C4-2B (cell line): ENCODE results near the gene EXD3.

Experiments
- H3K27ac ChIP-seq: fragments of 450-650 bp; 2 replicates; pipeline ENCODE4 v1.5.1; 2017
- CTCF ChIP-seq: fragments of 450-650 bp; conservative IDR thresholded peaks from 2 replicates; pipeline ENCODE4 v1.5.1; 2017; ENCODE audit warnings: mild to moderate bottlenecking
- ZFX ChIP-seq: fragments of 450-650 bp; IDR thresholded peaks from 2 replicates; pipeline ENCODE4 v1.6.1; 2017

EXD3 gene

GRCh38 chr9:137369911-137370764 is 52.8 kb downstream of the EXD3 start:
- TF ChIP-seq CTCF: no peak
- TF ChIP-seq ZFX: no peak
- H3K27ac ChIP-seq: no peak overlapping the region

GRCh38 chr9:137369061-137369787 is 53.7 kb downstream of the EXD3 start:
- no peak for TF ChIP-seq CTCF
- TF ChIP-seq ZFX: no peak
- H3K27ac ChIP-seq: no peak overlapping the region

GRCh38 chr9:137368431-137369035 is 54.4 kb downstream of the EXD3 start:
- H3K27ac ChIP-seq: no peak overlapping the region
- no peak for TF ChIP-seq ZFX
- no peak for TF ChIP-seq CTCF

GRCh38 chr9:137367506-137368430 is 55.2 kb downstream of the EXD3 start:
- H3K27ac ChIP-seq: no peak overlapping the region
- TF ChIP-seq ZFX: no peak
- no peak for TF ChIP-seq CTCF

GRCh38 chr9:137366891-137367381 is 56.0 kb downstream of the EXD3 start:
- no peak overlapping the region for H3K27ac ChIP-seq
- TF ChIP-seq ZFX: no peak
- TF ChIP-seq CTCF: no peak

- TF ChIP-seq ZFX (no peak), CTCF (no peak)
- H3K27ac ChIP-seq: no peak overlapping the region
Observed at GRCh38 chr9:137366445-137366810, 56.5 kb downstream of the EXD3 start.
